GDM1 (cell line): ENCODE measurements around the gene SLC8A2.
"Not testable (repeated sequence)": the region's sequence is repeated elsewhere in the genome, so short reads cannot be mapped to it uniquely, and the experiment has no call there.

Experiments
- DNase-seq: peaks from one replicate; lab custom pipeline; 2025; lab: John Stamatoyannopoulos, UW

The SLC8A2 gene

DNA sequence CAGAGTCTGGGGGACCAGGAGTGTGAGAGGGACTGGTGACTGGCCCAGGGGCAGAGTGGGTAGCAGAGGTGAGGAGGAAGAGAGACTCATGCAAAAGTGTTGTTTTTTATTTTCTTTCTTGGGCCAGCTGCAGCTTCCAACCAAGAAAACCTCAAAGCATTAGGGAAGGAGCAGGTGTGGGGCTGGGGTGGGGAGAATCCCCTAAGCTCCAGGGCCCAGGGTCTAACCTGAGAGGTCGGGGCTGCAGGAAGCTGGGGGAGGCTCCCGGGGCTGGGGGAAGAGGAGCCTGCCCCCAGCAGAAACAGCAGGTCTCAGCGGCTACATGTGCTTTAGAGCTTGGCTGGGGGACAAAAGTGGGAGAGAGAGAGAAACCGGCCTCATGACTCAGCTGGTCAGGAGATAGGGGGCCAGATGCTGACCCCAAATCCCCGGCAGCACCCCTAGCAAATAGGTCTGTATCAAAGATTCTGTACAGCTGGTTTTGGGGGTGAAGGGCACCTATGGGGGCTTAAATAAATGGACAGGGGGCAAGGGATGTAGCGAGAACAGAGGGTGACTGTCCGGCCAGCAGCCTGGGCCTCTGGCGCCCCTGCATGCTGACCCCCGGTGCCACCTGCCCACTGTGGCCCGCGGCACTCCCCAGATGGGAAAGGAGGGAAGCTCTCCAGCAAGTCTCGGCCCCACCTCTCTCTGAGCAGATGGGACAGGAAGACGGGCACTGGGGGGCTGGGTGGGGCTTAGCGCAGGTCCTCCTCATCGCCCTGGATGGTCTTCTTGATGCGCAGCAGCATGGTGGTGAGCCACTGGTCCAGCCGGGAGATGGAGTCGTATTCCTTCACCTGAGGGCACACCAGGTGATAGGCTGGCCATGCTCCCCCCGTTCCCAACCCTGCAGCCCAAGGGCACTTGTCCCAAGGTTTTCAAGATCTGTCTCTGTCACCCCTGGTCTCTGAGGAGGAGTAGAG is 16.1 kb upstream of the SLC8A2 start:
- no peak for DNase-seq

DNA sequence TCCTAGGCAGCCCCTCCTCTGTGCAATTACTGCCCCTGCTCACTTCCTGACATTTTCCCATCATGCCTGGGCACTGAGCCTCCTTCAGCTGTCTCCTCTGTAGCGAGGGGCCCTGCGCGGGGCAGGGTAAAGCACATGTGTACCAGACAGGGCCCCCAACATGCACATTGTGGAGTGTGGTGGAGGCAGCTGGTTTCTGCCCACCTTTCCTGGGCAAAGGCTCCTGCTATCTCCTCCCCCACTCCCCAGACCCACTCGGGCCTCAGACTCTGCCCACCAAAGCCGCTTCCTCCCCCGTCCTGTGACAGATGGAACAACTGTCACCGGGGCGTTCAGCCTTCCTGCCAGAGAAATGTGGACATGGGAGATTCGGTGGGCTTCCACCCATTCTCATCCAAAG is 15.2 kb upstream of the SLC8A2 start:
- DNase-seq, result peak; percentile 79

DNA sequence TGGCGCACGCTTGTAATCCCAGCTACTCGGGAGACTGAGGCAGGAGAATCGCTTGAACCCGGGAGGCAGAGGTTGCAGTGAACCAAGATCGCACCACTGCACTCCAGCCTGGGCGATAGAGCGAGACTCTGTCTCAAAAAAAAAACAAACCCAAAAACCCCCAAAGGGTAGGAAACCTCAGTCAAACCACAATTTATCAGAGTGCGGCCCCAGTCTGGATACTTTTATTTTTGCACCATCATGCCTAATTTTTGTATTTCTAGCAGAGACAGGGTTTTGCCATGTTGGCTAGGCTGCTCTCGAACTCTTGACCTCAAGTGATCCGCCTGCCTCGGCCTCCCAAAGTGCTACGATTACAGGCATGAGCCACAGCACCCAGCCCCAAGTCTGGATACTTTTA is 14.5 kb upstream of the SLC8A2 start:
- DNase-seq, result not testable (repeated sequence)

DNA sequence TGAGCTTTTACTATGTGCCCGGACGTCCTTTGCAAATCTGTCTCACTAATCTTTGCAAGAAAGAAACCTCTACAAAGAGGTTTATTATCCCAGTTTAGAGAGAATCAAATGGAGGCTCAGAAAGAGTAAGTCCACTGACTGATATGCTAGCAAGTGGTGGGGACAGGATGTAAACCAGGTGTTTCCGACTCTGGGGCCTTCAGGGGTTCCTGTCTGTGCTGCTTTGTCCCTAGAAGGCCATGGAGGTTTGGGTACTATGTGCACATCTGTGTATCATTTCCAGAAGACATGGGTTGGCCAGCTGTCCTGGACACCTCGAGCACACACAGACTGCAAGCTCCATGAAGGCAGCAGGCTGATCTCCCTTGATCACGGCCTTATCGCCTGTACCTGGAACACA is 13.5 kb upstream of the SLC8A2 start:
- DNase-seq, result no peak

DNA sequence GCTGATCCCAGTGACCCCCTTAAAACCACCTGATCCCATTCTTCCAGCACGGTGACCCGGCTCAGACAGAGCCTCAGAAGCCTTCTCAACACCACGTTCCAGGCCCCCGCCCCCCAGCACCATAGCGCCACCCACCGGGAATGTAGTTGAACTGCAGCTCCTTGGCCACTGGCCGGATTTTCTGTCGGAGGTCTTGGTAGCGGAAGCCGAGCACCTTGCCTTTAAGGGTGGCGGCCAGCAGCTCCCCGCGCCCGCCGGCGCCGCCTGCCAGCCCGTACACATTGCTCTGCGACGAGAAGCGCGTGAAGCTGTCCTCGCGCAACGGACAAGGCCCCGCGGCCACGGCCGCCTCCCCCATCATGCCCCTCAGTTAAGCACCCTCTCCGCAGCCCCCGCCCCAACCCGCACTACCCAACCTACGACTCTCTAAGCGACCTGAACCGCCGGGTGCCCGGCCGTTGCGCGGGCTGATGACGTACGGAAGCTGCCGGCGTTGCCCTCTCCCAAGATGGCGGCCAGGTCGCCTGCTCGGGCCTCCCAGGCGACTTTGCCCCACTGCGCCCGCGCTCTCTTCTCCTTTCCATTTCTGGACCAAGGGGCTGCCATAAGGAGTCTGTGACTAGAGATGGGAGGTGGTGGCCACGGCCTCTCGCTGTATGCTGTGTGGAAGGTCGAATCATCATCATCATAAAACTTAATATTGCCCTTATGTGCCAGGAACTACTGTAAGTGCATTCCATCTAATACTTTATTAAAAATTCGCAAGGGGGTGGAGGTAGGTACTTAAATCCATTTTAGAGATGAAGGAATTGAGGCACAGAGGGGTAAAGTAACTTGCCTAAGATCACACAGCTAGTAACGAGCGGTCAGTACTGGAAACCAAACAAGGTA is 12.4 kb upstream of the SLC8A2 start, which contains the start of gene KPTN:
Gene KPTN (minus strand): TSS at position 420 of the 891 bp plus-strand sequence. CDS start 59 bp downstream, at position 361.
- peak; percentile 88 for DNase-seq

DNA sequence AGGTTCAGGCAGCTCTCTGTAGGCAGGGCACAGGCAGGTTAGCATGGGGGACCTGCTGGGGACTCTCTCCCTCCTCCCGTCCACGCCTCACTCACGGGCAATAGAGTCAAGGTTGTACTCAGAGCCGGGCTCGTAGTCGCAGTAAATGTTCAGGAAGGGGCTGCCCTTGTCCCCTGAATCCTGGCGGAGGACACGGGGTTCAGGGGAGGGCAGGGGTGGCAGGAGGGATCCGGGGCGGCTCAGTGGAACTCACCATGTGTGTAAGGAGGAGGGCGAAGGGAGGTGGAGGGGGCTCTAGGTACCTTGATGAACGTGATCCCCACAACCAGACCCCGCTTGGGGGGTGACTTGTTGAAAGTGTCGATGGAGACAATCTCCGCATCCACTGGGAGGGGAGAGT is 11.5 kb upstream of the SLC8A2 start:
- DNase-seq, result no peak

DNA sequence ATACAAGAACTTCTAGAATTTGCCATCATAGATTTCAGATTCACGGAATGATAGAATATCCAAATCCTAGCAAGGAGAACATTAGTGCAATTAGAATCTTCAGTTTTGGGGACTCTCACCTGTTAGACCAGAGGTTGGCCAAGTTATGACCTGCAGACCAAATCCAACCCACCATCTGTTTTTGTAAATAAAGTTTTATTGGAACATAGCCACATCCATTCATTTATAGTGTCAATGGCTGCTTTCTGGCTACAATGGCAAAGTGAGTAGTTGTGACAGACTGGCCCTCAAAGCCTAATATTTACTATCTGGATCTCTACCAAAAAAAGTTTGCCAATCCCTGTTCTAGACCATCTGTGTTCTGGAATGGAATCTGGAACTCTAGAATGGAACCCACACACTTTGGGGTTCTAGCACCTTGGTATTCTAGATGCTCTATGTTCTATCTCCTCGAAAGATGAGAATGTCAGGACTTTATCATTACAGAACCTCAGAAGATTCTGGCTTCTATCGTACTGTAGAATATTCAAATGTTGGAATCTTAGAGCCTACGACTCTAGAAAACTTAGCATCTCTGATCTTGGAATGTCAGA is 9.9 kb upstream of the SLC8A2 start:
- DNase-seq, result no peak

DNA sequence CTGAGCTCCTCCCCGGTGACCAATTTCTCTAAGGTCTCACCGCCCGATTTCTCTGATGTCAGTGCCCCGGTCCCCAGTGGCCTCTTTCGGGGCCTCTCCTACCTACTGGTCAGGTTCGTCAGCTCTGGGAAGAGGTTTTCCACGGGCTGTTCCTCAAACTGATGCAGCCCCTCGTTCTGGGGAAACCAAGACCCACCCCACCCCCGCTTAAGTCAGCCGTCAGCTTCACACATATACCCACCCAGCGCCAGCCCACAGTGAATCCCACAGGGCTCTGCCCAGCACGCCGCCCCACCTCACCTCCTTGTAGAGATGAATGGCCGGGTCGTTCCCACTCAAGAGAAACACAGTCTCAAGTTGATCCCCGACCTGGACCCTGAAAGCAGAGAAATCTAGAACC is 9.0 kb upstream of the SLC8A2 start:
- DNase-seq, result no peak

DNA sequence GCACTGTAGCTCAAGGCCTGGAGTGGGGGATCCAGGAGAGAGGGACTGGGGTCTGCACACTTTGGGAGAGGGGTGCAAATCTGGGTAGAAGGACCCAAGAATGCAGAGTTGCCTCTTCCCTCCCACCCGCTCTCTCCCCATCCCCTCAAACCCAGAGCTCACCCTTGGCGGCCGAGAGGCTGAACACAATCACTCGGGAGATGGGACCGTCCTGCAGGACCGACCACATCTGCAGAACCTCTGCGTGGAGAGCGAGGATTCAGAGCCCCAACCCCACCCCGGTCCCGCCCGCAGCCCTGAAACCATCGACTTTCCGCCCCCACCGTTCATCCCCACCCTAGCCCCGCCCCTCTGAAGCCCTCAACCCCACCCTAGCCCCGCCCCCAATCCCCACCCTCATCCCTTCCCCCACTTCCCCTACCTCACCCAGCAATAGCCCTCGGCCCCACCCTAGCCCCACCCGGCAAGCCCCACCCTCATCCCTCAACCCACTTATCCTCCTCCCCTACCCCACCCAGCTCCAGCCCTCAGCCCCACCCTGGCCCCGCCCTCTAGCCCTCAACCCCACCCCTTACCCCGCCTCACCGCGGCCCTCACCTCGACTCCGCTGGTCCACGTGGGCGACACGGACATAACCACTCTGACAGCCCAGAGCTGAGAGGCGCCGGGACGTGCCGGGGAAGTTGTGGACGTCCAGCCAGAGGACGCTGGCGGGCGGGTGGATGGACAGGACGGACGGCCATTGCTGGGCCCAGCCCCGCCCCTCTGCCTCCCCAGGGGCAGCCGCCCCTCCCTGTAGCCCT is 8.2 kb upstream of the SLC8A2 start:
- no peak for DNase-seq

DNA sequence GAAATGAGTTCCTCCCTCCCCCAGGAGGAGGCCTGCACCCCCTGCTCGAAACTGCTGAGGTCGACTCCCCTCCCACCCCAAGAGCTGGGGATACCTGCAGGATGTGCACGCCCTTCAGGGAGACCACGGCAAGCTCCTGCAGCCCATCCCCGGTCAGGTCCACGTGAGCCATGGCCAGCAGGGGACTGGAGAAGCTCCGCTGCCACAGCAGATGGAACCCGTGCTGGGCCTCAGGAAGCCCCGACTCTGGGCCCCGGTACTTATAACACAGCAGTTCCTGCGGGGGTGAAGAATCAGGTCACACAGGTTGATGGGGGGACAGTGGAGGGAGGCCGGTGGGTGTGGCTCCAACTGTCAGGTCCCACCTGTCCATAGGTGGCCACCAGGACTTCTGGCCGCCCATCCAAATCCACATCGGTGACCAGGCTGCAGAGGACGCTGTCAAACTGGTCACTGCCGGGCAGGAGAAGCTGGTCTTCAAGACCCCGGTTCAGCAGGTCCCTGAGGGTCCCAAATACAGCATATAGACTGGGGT is 4.8 kb upstream of the SLC8A2 start:
- no peak for DNase-seq

DNA sequence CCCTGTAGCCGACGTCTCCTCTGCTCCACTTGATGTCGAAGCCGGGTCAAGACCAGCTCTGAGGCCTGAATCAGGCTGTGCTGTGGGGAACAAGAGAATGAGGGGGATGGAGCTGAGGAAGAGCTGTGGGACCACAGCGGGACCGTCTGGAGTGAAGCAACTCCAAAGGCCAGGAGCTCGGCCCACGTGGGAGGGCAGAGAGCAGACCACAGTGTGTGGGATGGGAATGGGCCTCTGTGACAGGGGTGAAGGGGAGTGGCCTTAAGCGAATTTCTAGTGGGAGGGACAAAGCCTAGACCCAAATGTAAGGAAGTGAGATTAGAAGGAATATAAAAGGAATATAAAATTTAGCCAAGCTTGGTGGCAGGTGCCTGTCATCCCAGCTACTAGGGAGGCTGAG is 3.8 kb upstream of the SLC8A2 start:
- no peak for DNase-seq

DNA sequence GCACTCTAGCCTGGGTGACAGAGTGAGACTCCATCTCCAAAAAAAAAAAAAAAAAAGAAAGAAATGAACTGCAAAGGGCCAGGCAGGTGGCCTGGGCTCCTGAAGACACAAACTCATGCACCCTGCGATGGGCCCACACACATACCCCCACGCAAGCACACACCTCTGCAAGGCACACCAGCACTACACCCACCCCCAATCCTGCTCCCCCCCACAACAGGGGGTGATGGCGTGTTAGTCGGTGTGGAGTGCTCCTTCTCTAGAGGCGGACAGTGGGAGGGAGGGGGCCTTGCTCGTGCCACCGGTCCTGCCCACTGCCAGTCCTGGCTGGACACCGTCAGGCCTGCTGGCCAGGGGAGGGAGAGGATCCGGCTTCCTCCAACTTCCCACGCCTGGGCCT is 1.6 kb upstream of the SLC8A2 start:
- DNase-seq, result no peak

DNA sequence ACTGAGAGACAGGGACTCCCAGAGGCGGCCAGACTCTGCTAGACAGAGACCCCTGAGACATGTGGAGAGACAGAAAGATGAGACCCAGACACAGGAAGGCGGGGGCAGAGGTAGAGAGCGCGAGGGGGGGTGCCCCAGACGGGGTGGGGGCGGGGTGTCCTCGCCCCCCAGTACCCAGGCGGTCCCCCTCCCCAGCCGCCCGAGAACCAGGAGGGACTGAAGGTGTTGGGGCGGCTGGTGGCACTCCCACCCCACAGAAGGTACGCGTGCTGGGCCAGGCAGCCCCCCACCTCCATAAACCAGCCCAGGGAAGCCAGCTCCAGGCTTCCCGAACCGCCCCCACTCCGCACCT is 336 bp downstream of the SLC8A2 start:
- DNase-seq, result no peak

DNA sequence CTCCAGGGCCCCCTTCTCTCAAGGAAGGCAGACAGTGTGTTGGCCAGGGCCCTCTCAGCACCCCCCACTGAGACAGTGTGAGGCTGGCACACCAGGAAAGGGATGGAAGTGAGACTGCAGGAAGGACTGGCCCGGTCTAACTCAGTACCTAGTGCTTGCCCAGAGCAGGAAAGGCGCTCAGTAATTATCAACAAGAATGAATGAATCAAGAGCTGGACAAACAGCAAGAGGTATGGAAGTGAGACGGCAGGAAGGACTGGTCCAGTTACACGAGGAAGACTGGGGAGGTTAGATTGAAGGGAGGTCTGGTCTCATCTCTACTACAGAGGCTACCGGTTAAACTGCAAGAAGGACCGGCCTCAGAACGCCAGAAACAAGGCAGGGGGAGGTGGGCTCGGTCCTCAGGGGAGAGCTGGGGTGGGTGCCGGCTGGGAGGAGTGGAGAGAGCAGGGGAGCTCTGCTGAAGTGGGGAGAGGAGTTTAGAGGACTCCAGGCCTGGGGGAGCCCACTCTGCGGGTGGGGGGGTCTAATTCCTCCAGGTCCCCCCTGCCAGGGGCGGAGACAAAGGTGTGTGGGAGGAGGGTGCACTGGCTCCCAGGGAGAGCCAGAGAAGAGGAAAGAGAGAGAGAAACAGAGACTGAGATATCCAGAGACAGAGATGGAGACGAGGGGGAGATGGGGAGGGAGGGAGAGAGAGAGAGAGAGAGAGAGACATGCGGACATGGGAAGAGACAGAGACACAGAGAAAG is 1.1 kb downstream of the SLC8A2 start:
- no peak for DNase-seq

DNA sequence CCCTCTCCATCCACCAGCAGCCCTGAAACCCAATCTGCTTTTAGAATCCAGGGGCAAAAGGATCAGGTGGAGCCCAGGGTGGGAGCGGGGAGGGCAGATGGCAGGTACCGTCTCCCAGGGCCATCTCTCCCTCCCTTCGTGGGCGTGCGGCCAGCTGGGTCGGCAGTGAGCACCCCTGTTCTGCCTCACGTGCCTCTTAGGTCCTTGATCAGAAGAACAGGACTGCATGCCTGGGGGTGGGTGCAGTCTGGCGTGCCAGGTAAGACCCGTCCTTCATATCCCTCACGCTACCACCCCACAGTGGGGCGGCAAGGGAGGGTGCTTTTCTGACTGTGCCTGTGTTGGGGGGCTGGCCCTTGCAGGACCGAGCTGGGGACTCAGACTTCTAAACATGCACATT is 2.0 kb downstream of the SLC8A2 start:
- no peak for DNase-seq

DNA sequence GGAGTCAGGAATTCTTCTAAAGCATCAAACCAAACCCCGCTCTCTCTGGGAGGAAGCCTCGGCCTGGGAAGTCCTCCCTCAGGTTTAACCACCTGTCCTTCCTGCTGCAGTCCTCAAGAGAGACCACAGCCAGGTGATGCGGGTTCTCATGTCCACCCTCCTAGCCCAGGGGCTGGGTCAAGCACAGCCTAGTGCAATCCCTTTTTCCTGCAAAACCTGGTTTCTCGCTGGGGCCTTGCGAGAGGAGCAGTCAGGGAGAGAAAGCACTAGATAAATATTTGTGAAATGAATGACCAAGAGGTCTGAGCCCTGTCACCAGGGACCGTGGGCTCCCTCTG is 2.4 kb downstream of the SLC8A2 start:
- DNase-seq, result no peak

DNA sequence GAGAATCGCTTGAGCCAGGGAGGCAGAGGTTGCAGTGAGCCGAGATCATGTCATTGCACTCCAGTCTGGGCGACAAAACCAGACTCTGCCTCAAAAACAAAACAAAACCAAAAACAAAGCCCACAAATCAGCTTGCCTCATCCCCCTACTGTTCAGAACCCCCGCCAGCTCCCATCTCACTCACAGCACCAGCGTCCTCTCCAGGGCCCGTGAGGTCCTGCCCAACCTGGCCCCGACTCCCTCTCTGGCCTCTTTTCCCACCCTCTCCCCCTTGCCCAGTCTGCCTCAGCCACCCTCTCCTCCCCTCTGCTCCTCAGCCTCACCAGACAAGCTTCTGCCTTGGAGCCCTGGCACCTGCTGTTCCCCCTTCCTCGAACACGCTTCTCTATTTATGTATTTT is 3.8 kb downstream of the SLC8A2 start:
- DNase-seq, result no peak

DNA sequence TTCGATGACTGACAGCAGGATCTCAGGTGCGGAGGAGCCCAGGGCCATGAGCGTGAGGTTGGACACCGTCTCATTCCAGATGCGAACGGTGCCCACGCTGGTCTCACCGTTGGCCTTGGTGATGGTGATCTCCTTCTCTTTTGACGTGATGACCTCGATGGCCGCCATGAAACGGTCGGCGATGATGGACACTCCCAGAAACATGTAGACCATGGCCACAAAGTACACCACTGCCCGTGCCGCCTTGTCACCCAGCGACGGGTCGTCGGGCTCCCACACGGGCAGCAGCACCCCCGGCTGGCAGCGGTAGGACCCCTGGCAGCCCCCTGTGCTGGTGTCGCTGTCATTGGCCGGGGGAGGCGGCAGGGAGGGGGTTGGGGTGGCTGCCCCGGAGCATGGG is 5.7 kb downstream of the SLC8A2 start:
- no peak for DNase-seq

DNA sequence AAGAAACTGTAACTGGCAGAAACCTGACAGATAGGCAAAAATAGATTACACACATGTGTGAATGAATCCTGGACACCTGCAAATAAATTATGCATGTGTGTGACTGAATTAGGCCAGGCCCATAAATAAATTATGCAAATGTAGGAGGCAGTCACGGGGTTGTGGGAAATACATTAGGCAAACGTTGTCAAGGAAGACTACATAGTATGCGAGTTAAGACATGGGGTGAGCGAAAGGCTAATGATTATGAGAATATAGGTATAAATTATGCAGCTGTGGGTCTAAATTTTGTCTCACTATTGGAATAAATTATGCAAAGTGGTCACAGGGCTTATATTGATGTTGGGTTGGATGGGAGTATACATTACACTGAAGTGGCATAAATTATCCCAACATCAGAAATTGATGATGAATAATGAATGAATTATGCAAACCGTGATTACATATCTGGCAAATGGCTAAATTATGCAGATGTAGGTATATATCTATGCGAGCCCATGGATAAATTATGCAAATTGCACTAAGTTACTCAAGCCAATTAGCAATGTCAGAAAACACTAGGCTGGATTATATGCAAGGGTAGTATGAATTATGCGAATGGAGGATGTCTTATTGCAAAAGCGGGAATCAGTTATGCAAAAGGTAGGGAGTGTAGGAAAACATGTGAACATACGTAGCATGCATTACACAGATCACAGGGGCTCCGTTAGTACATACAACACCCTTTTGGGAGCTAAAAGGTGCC is 6.8 kb downstream of the SLC8A2 start:
- DNase-seq, result no peak

DNA sequence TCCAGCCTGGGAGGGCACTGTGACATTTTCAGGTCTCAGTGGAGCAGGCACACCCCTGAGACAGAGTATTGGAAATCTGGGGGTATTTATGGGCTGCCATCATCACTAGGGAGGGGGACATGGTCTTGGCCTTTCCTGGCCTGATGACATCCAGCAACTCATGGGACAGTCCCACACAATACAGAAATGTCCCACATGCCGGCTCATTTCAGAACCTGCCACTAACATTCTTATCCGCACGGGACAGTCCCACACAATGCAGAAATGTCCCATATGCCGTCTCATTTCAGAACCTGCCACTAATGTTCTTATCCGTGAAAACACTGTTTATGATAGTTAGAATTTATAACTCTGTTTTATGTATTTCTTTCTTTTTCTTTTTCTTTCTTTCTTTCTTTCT is 9.8 kb downstream of the SLC8A2 start:
- DNase-seq, result no peak
